ENCODE results near the gene SLCO4A1.

Gene SLCO4A1

DNA sequence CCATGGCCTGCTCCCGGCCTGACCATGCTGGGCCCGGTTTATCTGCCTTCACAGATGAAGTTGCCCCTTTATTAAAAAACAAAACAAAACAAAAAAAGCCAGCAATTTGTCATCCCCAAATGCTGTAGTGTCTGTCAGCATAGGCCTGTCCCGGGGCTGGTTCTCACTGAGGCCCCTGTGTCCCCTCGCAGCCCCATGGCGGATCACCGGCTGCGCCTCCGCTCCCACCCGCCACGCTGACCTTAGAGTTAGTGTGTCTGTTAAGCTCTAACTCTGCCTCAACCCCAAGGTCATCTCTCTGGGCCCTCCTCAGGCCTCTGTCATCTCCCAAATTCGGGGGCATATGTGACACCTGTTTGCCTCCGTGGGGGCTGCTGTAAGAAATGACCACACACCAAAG is 11.1 kb downstream of the SLCO4A1 start:
- no peak for DNase-seq (ENCODE audit: low read depth)

DNA sequence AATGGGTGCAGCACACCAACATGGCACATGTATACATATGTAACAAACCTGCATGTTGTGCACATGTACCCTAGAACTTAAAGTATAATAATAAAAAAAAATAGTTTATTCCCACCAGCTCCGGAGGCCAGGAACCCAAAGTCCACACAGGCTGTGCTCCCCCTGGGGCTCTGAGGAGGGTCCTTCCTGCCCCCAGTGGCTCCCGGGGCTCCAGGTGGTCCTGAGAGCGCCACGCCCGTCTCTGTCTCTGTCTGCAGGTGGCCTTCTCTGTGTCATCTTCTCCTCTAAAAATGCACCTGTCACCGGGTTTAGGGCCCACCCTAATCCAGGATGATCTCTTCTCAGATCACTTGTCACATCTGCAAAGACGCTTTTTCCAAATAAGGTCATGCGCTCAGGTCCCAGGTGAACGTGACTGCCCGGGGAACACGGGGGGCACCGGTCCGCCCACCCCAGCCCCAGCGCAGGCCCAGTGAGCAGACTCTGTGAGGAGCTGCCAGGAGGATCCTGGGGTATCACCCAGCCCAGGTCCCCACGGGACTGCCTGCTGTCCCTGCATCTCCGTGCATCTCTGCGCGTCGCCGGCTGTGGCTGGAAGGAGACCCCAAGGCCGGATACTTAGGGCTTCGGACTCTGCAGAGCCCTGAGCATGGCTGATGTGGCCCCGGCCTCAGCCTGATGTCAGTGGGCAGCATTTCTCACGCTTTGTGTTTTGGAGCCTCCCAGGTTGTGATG is 11.8 kb downstream of the SLCO4A1 start:
- no peak for DNase-seq (ENCODE audit: low read depth)

DNA sequence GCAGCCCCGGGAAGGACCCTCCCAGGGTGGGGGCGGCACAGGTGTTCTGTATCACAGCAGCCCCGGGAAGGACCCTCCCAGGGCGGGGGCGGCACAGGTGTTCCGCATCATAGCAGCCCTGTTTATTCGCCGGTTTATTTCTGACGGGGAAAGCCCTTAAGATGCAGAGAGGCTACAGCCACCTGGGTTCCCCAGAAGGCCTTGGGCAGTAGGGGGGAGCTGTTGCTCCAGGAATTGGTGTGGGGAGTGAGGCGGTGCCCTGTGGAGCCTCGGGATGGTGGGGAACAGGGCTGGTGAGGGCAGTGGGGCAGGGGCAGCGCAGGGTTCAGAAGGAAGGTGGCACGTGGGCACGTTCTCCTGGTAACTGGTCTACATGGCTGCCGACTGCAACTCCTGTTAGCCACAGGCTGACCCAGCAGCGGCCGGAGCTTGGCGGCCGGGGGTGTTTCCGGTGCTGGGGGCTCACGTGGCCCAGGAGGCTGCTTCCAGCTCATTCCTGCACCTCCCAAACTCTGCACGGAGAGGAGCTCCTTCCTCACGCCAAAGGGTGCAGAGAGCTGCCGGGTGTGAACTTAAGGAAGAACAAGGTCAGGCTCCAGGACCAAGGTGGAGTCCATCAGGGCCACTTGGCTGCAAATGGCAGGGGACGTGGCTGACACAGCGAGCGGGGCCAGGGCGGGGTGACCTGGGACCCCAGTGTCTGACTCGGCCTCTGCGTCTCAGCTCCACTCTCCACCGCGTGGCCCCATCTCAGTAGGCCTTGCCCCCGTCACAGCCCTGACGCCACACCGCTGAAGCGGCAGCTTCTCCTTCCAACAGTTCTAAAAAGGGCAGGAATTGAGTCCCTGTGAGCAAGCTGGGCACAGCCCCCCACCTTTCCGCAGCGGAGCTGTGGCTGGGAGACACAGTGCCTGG is 13.2 kb downstream of the SLCO4A1 start:
- DNase-seq (ENCODE audit: low read depth), result no peak

DNA sequence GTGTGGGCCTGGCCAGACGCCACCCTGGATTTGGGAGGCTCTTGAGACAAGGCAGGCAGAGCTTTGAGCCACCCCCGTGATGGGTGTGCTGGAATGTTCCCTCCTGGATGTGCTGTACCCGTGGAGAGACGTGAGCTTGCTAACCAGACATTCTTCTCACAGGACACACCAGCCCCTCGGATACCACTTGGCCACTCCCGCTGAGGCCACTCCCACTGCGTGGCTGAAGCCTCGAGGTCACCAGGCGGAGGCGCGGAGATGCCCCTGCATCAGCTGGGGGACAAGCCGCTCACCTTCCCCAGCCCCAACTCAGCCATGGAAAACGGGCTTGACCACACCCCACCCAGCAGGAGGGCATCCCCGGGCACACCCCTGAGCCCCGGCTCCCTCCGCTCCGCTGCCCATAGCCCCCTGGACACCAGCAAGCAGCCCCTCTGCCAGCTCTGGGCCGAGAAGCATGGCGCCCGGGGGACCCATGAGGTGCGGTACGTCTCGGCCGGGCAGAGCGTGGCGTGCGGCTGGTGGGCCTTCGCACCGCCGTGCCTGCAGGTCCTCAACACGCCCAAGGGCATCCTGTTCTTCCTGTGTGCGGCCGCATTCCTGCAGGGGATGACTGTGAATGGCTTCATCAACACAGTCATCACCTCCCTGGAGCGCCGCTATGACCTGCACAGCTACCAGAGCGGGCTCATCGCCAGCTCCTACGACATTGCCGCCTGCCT is 14.1 kb downstream of the SLCO4A1 start:
- DNase-seq (ENCODE audit: low read depth), result no peak

DNA sequence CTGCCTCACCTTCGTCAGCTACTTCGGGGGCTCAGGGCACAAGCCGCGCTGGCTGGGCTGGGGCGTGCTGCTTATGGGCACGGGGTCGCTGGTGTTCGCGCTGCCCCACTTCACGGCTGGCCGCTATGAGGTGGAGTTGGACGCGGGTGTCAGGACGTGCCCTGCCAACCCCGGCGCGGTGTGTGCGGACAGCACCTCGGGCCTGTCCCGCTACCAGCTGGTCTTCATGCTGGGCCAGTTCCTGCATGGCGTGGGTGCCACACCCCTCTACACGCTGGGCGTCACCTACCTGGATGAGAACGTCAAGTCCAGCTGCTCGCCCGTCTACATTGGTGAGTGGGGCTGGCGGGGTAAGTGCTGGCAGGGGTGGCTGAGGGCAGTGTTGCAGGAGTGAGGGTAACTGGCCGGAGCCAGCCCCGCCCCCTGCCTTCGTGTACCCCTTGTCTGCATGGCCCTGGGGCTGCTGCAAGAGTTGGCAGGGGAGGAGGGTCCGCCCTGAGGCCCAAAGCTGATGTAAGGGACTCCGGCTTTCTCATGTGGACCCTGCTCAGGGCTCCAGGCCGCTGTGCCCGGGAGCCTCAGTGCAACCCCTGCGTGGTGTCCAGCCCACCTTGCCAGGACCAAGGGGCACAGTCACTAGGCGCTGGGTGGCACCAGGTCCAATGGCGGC is 14.8 kb downstream of the SLCO4A1 start:
- DNase-seq (ENCODE audit: low read depth), result no peak

DNA sequence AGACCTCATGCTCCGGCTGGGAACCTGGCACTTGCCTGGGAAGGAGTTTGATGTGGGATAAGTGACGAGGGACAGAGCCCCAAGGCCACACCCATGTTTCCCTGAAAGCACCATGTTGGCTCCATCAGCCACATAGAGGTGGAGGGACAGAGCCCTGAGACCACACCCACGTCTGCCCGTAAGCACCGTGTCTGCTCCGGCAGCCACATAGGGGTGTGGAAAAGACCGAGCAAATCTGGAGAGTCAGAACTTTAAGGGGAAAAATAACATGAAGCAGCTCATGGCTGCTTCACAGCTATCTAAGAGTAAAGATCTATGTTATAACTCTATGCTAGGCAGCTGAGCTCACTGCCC is 15.3 kb downstream of the SLCO4A1 start:
- DNase-seq (ENCODE audit: low read depth), result no peak

DNA sequence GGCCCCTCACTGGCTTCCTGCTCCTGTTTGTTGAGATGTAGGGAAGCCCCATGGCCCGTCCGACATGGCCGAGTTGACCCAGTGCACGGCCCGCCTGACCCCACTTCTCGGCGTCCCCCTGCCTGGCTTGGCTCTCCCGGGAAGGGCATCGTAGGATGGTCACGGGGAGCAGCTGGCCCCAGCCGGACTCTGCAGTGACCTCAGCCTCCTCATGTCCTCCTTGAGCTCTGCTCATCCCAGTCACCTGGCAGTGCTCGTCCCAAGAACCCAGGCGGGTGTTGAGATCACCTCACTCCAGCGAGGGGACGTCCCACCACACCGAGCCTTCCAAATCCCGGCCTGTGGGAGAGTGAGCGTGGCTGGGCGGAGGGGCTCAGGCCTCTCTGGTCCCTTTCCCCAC is 15.7 kb downstream of the SLCO4A1 start:
- DNase-seq (ENCODE audit: low read depth), result no peak

DNA sequence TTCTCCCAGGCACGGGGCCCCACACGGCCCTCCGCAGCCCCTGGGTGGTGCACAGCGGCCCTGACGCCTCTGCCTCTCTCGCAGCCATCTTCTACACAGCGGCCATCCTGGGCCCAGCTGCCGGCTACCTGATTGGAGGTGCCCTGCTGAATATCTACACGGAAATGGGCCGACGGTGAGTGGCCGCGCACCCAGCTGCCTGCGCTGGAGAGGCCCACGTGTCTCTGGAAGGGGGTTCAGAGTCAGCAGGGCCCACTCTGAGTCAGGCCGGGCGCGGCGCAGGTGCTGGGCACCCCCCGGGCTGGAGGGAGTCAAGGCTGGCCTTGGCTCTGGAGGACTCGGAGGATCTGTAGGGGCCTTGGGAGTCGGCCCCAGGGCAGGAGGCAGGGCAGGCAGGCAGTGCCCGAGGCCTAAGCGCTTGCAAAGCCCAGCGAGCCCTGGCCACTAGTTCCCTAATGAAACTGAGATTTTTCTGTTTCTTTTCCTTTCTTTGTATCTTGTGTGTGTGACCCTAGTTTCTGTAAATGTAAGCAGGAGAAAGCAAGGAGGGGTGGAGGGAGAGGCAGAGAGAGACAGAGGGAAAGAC is 16.4 kb downstream of the SLCO4A1 start:
- DNase-seq (ENCODE audit: low read depth), result no peak

DNA sequence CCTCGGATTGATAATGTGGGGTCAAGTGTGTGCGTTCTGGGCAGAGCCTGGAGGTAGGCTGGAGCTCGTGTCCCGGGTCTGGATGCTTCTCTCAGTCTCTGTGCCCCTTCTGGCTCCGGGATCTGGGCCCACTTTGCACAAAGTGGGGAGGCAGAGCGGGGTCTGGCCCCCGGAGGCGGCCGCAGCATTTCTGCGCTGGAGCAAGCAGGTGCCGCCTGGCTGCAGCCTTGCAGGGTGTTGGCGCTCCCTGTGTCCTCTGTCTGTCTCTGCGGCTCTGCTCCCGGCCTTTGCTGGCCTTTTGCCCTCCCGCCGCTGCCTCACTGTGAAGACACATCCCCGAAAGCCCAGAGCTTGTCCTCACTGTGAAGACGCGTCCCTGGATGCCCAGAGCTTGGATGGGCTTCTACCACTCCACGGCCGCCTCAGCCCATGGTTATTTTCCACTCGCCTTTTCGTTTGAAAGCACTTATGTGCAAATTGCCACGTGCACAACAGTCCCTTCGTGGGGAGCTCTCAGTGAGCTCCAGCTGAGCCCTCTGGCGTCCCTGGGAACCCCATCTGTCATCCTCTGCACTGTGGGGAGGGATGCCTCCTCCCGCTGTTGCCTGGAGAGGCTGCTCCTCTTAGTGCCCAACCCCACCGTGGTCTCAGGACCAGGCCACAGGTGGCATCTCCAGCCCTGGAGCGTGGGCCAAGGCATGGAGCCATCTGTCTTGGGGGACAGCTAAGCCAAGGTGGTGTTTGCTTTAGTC is 17.4 kb downstream of the SLCO4A1 start:
- DNase-seq (ENCODE audit: low read depth), result no peak

DNA sequence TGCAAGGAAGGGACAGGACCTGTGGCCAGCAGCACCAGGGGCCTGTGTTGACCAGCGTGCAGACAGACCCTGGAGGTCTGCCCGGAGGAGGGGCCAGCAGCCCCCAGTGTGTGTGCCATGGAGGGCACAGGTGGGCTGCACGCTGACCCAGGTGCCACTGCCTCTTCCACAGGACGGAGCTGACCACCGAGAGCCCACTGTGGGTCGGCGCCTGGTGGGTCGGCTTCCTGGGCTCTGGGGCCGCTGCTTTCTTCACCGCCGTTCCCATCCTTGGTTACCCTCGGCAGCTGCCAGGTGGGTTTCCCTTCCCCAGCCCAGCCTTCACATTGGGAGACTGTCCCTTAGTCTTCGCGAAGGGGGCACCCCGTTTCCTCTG is 17.9 kb downstream of the SLCO4A1 start:
- no peak for DNase-seq (ENCODE audit: low read depth)

DNA sequence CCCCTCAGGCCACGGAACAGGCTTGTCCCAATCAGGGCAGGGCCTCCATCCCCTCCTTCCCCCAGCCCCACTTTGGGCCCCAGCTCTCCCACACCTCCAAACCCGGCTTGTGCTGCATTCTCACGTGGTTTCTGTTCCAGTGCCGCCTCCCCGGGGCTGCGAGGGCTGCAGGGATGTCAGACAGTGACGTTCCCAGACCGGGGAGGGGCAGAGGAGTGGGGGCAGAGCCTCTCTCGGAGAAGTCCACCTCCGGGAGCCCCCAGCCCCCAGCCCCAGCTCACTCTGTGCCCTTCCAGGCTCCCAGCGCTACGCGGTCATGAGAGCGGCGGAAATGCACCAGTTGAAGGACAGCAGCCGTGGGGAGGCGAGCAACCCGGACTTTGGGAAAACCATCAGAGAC is 18.5 kb downstream of the SLCO4A1 start:
- DNase-seq (ENCODE audit: low read depth), result no peak

DNA sequence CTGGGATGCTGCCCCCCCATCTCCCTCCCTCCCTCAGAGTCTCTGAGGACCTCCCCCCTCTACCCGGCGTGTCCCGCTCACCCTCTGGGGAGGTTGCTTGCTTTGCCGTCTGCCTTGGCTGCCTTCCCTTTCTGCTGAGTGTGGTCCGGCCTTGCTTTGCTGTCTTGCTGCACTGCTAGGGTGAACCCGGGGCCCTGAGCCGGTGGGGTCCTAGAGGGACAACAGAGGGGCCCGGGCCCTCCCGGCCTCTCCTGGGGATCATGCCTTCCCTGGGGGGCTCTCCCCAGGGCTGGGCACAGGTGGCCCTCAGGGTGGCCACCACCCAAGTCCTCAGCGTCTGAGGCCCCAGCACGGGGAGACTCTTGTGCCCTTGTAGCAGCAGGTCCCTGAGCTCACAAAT is 19.3 kb downstream of the SLCO4A1 start:
- no peak for DNase-seq (ENCODE audit: low read depth)

DNA sequence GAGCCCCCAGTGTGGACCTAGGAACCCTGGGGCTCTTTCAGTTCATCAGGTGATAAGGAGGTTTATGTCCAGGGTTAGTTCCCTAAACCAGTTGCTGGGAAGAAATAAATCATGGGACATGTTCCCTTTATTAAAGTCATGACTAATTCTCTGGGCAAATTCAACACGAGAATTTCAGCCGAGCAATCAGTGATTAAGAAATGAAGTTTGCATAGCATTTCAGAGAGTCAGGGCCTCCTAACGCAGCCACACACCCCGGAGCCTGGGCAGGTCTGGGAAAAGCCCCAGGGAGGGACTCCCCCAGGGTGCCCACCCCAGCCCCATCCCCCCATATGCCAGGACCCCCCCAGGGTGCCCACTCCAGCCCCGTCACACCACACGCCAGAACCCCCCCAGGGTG is 20.1 kb downstream of the SLCO4A1 start:
- peak; percentile 74 for DNase-seq (ENCODE audit: low read depth)

DNA sequence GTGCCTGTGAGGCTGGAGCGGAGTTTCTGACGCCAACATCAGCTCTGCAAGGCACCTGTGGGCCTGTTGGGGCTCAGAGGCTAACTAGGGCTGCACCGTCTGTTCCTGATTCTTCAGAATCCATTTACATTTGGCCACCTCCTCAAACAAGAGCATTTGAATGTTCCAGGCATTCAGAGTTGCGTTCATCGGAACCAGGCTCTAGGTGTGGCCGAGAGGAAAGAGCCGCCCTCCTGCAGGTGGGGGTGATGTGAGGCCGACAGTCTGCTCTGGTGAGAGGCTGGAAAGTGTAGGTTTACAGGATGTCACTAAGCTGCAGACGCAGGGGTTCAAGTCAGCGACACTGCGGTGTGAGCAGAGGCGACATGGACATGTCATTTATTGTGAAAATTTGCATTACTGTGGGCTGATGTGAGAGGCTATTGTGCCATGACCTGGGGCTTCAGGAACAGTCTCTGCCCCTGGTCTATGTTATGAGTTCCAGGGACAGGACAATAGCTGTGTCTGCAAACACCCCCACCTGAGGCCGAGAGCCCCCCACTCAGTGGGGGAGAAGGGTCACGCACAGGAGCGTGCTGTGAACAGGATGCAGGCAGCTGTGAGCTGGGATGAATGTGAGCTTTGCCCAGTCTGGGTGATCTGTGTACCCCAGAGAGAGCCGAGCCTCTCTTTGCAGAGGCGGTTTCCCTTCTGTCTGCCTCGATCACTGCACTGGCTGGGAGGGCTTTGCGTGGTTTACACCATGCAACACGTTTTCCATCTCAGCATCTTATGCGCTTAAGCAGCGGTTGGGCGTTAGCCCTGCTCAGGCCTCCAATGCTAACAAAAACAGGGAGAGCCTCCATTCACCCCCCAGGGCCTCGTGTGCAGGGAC is 21.1 kb downstream of the SLCO4A1 start:
- DNase-seq (ENCODE audit: low read depth), result no peak

DNA sequence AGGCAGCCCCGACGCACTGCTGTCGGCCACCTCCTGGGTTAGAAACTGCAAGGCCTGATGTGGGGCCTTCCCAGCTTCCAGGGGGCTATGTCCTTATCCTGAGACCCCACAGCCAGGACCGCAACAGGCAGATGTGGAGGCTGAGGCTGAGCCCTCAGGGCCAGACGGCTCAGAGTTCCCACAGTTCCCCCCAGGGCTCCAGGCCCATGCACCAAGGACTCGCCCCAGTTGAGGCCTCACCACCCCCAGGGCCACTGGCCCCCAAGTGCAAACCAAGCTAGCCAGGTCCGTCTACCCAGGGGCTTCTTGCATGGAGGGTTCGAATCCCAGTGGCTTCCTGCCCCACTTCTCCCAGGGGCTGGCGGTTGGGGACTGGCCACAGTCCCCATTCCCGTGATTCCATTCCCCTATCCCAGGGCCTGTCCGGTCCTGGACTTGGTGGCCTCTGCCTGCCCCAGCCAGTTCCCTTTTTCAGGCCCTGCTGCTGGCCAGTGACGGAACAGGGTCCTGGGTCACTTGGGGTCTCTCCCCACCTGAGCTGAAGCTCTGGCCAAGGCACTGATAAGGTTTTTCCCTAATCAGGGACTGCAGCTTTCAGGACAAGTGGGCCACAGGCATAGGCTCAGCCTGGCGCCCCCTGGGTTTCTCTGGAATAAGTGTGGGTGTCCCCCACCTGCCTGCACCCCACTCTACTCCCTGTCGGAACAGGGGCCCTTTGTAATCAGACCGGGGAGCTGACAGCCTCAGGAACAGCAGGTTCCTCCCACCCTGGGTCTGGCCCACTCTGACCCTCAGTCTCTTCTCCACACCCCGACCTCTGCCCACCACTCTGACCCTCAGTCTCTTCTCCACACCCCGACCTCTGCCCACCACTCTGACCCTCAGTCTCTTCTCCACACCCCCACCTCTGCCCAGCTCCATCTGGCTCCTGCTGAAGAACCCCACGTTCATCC is 22.0 kb downstream of the SLCO4A1 start:
- no peak for DNase-seq (ENCODE audit: low read depth)

DNA sequence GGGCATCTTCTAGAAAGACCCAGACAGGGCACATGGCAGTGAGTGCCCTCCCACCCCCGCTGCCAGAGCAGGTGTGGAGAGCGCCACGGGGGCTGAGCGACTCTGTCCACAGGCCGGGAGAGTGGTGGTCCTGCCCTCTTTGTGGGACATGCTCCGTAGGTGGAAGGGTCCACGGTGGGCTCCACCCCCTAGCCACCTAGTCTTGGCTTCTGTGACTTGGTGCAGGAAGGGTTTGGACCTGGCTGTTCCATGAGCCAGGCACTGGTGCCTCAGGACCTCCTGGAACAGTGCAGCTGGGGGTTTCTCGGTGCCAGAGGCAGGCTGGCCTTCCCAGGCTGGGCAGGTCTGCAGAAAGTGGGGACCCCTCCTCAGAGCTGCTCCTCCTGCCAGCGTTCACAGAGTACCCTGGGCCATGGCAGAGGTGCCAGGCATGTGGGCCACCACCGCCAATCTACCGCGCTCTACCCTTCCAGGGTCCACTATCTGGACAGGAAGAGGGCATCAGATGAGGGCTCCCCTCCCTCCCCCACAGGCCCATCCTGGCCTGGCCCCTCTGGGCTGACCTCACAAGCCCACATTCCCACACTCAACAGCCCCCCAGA is 23.0 kb downstream of the SLCO4A1 start:
- DNase-seq (ENCODE audit: low read depth), result no peak

DNA sequence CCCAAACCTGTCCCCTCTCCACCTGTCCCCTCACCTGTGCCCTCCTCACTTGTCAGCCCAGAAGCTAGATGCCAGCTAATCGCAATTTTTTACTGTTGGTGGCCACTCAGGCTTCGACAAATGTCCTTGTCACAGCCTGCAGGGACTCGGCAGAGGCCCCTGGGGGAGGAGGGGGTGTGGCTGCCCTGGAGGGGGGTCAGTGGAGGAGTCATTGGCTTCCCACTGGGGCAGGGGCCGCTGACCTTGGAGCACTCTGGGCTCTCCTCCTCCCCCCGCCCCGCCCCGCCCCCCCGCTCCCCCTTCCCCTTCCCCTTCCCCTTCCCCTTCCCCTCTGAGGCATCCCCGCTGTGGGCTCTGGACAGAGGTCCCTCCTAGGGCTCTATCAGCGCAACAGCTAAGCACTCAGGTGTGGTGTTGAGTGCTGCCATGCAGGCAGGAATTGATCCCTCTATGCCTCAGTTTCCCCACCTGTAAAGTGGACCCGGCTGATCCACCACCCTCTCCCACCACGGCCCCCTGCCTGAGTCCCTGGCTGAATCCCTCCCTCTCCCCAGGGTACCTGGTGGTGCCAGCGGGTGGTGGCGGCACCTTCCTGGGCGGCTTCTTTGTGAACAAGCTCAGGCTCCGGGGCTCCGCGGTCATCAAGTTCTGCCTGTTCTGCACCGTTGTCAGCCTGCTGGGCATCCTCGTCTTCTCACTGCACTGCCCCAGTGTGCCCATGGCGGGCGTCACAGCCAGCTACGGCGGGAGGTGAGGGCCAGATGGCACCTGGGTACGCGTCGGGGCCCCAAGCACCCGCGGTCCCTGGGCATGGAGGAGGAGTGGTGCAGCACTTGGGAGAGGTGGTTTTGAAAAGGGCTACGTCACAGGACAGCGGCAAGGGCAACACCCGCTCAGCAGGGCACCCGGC is 23.8 kb downstream of the SLCO4A1 start:
- DNase-seq (ENCODE audit: low read depth), result no peak
